ENCODE measurements around the gene ADPRHL1.

DNA sequence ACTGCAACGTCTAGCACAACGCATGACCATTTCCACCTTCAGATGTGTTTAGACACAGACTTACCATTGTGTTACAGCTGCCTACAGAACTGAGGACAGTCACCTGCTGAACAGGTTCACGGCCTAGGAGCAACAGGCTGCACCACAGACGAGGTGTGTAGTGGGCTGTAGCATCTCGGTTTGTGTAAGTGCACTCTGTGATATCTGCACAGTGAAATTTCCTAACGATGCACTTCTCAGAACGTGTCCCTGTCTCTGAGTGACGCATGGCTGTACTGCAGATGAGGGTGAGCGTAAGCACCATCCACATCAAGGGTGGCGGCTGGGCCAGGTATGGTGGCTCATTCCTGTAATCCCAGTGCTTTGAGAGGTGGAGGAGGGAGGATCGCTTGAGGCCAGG is 22.0 kb upstream of the ADPRHL1 start:
- TF ChIP-seq, protein P1, sequence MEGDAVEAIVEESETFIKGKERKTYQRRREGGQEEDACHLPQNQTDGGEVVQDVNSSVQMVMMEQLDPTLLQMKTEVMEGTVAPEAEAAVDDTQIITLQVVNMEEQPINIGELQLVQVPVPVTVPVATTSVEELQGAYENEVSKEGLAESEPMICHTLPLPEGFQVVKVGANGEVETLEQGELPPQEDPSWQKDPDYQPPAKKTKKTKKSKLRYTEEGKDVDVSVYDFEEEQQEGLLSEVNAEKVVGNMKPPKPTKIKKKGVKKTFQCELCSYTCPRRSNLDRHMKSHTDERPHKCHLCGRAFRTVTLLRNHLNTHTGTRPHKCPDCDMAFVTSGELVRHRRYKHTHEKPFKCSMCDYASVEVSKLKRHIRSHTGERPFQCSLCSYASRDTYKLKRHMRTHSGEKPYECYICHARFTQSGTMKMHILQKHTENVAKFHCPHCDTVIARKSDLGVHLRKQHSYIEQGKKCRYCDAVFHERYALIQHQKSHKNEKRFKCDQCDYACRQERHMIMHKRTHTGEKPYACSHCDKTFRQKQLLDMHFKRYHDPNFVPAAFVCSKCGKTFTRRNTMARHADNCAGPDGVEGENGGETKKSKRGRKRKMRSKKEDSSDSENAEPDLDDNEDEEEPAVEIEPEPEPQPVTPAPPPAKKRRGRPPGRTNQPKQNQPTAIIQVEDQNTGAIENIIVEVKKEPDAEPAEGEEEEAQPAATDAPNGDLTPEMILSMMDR (IDR thresholded peaks at IDR 0.05; ENCODE audit: low read depth, low read length, missing input control), result no peak
- TF ChIP-seq ATF3 (IDR thresholded peaks at IDR 0.05) (no peak), YY1 (IDR thresholded peaks at IDR 0.05) (no peak)
